ENCODE measurements around the gene WDR19.

Gene WDR19

GRCh38 chr4:39324446-39324845, 142.1 kb downstream of the WDR19 start:
- H3K4me3 ChIP-seq = no peak overlapping the region
- H3K9me3 ChIP-seq = no peaks in the 10 kb centered on the region
- no peaks in the 10 kb centered on the region for H3K4me1 ChIP-seq
- TF ChIP-seq, protein P1, sequence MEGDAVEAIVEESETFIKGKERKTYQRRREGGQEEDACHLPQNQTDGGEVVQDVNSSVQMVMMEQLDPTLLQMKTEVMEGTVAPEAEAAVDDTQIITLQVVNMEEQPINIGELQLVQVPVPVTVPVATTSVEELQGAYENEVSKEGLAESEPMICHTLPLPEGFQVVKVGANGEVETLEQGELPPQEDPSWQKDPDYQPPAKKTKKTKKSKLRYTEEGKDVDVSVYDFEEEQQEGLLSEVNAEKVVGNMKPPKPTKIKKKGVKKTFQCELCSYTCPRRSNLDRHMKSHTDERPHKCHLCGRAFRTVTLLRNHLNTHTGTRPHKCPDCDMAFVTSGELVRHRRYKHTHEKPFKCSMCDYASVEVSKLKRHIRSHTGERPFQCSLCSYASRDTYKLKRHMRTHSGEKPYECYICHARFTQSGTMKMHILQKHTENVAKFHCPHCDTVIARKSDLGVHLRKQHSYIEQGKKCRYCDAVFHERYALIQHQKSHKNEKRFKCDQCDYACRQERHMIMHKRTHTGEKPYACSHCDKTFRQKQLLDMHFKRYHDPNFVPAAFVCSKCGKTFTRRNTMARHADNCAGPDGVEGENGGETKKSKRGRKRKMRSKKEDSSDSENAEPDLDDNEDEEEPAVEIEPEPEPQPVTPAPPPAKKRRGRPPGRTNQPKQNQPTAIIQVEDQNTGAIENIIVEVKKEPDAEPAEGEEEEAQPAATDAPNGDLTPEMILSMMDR (IDR thresholded peaks at IDR 0.05) = no peak
- no peaks in the 10 kb centered on the region for H3K27me3 ChIP-seq
- no peak for DNase-seq
- H3K36me3 ChIP-seq = peaks cover 16 to 41% (median 28%) of the 10 kb centered on the region in 3 donors
- intact Hi-C loops (cut with DNase I; ENCODE audit: low total_unique reads) = no loop called here
- no peak overlapping the region for H3K27ac ChIP-seq

- no peak for DNase-seq
- TF ChIP-seq, protein P1 (IDR thresholded peaks at IDR 0.05) = no peak
- no peak overlapping the region for H3K27ac ChIP-seq
- H3K27me3 ChIP-seq = no peaks in the 10 kb centered on the region
- peaks cover 12 to 37% (median 23%) of the 10 kb centered on the region in 3 donors for H3K36me3 ChIP-seq
- no peaks in the 10 kb centered on the region for H3K4me1 ChIP-seq
- intact Hi-C loops (cut with DNase I; ENCODE audit: low total_unique reads) = no loop called here
- no peak overlapping the region for H3K4me3 ChIP-seq
- no peaks in the 10 kb centered on the region for H3K9me3 ChIP-seq
Observed at GRCh38 chr4:39324897-39325613, 142.7 kb downstream of the WDR19 start.

- TF ChIP-seq, protein P1 (IDR thresholded peaks at IDR 0.05) = no peak
- intact Hi-C loops (cut with DNase I; ENCODE audit: low total_unique reads) = no loop called here
Observed at GRCh38 chr4:39326468-39326977, 144.2 kb downstream of the WDR19 start.

DNA sequence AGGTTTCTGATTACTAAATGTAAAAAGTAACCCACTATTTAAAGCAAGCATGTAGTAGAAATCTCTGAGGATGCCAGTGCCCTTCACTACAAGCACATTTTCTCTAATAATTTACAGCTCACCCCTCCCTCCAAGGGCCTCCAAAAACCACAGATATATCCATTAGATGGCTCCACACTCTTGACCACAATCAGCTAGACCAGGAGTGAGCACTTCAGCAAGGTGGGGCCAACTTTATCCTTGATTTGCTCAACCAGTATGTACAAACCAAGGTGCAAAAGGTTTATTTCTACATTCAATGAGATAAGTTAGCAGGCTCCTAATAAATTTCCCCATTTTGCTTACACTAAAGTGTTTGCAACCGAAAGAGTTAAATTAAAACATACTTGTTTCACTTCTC, 148.0 kb downstream of the WDR19 start:
- Histone ChIP-seq H3K9me3 (no peaks in the 10 kb centered on the region), H3K4me1 (no peaks in the 10 kb centered on the region), H3K4me3 (no peak overlapping the region), H3K27ac (no peak overlapping the region), H3K36me3 (peaks cover 5 to 12% (median 10%) of the 10 kb centered on the region in 3 donors), H3K27me3 (no peaks in the 10 kb centered on the region)
- DNase-seq = no peak
- TF ChIP-seq, protein P1 (IDR thresholded peaks at IDR 0.05) = no peak
- intact Hi-C loops (cut with DNase I; ENCODE audit: low total_unique reads) = no loop called here

More at GRCh38 chr4:39326468-39326977, 144.2 kb downstream of the WDR19 start:
- no peak for DNase-seq
- no peaks in the 10 kb centered on the region for H3K9me3 ChIP-seq
- H3K36me3 ChIP-seq = peaks cover 12 to 32% (median 23%) of the 10 kb centered on the region in 3 donors
- H3K4me1 ChIP-seq = no peaks in the 10 kb centered on the region
- no peak overlapping the region for H3K4me3 ChIP-seq
- H3K27ac ChIP-seq = no peak overlapping the region
- H3K27me3 ChIP-seq = no peaks in the 10 kb centered on the region

- Histone ChIP-seq H3K27ac (no peak overlapping the region), H3K4me1 (no peaks in the 10 kb centered on the region)
- no peak for DNase-seq
Observed at GRCh38 chr4:39331191-39331590, 148.9 kb downstream of the WDR19 start.

More at GRCh38 chr4:39331191-39331590, 148.9 kb downstream of the WDR19 start:
- TF ChIP-seq, protein P1 (IDR thresholded peaks at IDR 0.05) = no peak
- no peak overlapping the region for H3K4me3 ChIP-seq
- H3K27me3 ChIP-seq = no peaks in the 10 kb centered on the region
- intact Hi-C loops (cut with DNase I; ENCODE audit: low total_unique reads) = no loop called here
- no peaks in the 10 kb centered on the region for H3K9me3 ChIP-seq
- peaks cover 2 to 9% (median 5%) of the 10 kb centered on the region in 3 donors for H3K36me3 ChIP-seq
